ENCODE data around the gene CAMTA1. TPM values are rescaled to one million over a fixed set of nuclear protein-coding genes. Genes with fewer than 3 reads are reported as not detected.

Gene CAMTA1
- total and polyA plus RNA-seq, 3 experiments from 2014 or later: 60.2 to 79.0 (median 61.7) TPM

DNA sequence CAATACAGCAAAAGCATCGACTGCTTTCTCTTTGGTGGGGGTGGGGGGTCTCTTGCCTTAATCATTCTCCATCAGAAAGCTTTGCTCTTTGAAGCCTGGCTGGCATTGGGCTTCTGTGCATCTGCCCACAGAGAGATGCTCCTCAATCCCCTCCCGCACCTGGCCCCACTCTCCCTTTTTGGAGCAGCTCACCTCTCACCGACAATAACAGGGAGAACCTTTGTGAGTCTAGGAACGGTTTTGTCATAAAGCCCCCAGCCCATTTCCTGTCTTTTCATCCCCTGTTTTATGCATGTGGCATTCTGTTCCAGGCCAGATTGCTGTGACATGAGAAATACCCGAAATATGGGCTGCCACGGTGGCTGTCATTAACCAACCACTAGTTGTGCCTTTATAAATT is 516.9 kb downstream of the CAMTA1 start:
- H3K36me3 ChIP-seq (ENCODE audit: insufficient read depth, low read length): no peaks in the 10 kb centered on the region
- no peak for DNase-seq
- no peak overlapping the region for H3K27ac ChIP-seq (ENCODE audit: low read depth, low read length)
- Mint-ChIP-seq H3K27me3 (peaks cover 5 to 33% of the 10 kb centered on the region in 2 donors), H3K4me3 (no peak overlapping the region), H3K4me1 (no peaks in the 10 kb centered on the region), H3K36me3 (no peaks in the 10 kb centered on the region), H3K9me3 (peaks cover 0 to 15% (median 3%) of the 10 kb centered on the region in 5 donors), H3K27ac (no peak overlapping the region)
- no peak overlapping the region for H3K4me3 ChIP-seq (ENCODE audit: low read length)
- H3K9me3 ChIP-seq (ENCODE audit: low read length): no peaks in the 10 kb centered on the region
- ChIA-PET CTCF (no interaction called here), POLR2A (no interaction called here)
- no peaks in the 10 kb centered on the region for H3K27me3 ChIP-seq (ENCODE audit: insufficient read depth, low read length, poor library complexity, severe bottlenecking)
- H3K4me1 ChIP-seq (ENCODE audit: insufficient read depth, low read length): no peaks in the 10 kb centered on the region

DNA sequence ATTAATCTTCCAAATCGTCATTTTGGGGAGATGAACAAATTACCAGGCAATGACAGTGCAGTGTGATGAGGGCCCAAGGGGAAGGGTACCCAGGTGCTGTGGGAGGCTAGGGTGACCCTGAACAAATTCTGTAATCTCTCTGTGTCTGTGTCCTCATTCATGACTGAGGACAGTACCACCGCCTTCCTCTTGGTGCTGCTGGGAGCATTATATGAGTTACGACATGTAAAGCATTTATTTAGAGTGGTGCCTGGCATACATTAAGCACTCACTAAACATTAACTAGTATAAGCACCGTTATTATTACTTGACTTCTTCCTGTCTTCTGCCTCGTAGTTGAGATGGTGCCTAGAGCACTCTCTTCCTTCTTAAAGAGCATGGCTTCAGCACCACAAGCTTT is 517.6 kb downstream of the CAMTA1 start:
- H3K27ac ChIP-seq (ENCODE audit: low read depth, low read length): no peak overlapping the region
- H3K9me3 ChIP-seq (ENCODE audit: low read length): no peaks in the 10 kb centered on the region
- H3K4me3 ChIP-seq (ENCODE audit: low read length): no peak overlapping the region
- Mint-ChIP-seq H3K27ac (no peak overlapping the region), H3K9me3 (peaks cover 6 to 22% (median 8%) of the 10 kb centered on the region in 5 donors), H3K27me3 (peaks cover 3 to 33% of the 10 kb centered on the region in 2 donors), H3K36me3 (no peaks in the 10 kb centered on the region), H3K4me1 (no peaks in the 10 kb centered on the region), H3K4me3 (no peak overlapping the region)
- no peaks in the 10 kb centered on the region for H3K27me3 ChIP-seq (ENCODE audit: insufficient read depth, low read length, poor library complexity, severe bottlenecking)
- ChIA-PET CTCF (no interaction called here), POLR2A (no interaction called here)
- DNase-seq: no peak
- H3K4me1 ChIP-seq (ENCODE audit: insufficient read depth, low read length): no peaks in the 10 kb centered on the region
- H3K36me3 ChIP-seq (ENCODE audit: insufficient read depth, low read length): no peaks in the 10 kb centered on the region

DNA sequence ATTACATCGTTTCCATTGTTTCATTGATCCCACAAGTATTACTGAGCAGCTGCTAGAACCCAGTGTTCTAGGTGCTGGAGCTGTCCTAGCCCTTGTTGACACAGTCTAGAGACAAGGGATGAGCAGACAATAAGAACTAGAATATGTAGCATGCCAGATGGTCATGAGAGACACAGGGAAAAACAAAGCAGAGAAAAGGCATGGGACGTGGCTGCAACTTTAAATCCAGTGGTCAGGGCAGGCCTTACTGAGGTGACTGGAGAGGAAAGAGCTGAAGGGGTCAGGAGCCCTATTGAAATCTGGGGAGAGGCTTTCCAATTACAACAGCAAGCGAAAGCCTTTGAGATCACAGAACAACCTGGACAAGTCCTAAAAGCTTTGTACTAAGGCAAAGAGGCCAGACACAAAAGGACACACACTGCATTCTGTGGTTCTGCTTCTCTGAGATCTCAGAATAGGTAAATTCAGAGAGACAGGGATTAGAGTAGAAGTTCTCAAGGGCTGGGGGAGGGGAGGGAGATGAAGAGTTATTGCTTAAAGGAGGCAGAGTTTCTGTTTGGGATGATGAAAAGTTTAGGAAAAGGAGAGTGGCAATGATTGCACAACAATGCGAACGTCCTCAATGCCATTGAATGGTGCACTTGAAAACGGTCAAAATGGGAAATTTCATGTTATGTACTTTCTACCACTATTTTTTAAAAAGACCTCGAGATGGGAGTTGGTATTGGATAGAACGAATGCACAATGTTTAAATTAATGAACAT is 518.5 kb downstream of the CAMTA1 start:
- H3K27ac ChIP-seq (ENCODE audit: low read depth, low read length): no peak overlapping the region
- no peaks in the 10 kb centered on the region for H3K36me3 ChIP-seq (ENCODE audit: insufficient read depth, low read length)
- no peak overlapping the region for H3K4me3 Mint-ChIP-seq
- no peak for DNase-seq
- H3K4me1 ChIP-seq (ENCODE audit: insufficient read depth, low read length): no peaks in the 10 kb centered on the region
- H3K9me3 Mint-ChIP-seq: peaks cover 9 to 31% (median 12%) of the 10 kb centered on the region in 5 donors
- H3K9me3 ChIP-seq (ENCODE audit: low read length): no peaks in the 10 kb centered on the region
- no peak overlapping the region for H3K4me3 ChIP-seq (ENCODE audit: low read length)
- ChIA-PET CTCF (no interaction called here), POLR2A (no interaction called here)
- no peak overlapping the region for H3K27ac Mint-ChIP-seq
- H3K4me1 Mint-ChIP-seq: no peaks in the 10 kb centered on the region
- peaks cover 3 to 32% of the 10 kb centered on the region in 2 donors for H3K27me3 Mint-ChIP-seq
- H3K27me3 ChIP-seq (ENCODE audit: insufficient read depth, low read length, poor library complexity, severe bottlenecking): no peaks in the 10 kb centered on the region
- no peaks in the 10 kb centered on the region for H3K36me3 Mint-ChIP-seq

DNA sequence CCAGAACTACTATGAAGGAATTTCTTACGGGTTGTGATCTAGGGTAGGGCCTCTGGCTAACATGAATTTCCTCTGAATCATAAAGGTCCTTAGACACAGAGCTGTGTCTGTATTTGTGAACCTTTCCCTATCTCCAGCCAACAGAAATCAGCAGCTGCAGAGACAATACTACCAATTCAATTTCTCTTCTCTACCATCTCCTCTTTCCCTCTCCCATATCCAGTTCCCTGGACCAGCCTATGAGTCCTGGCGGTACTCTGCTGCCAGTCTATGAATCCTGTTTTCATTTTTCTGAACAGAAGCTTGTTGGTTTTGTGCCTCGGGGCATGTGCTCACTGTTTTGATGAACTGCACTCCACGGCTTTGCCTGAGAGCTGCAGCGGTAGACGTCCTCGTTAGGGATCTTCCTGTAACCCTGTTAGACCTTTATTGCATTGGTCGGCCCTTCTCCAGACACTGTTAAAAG is 527.9 kb downstream of the CAMTA1 start:
- POLR2A ChIA-PET: no interaction called here
- Histone ChIP-seq H3K36me3 (ENCODE audit: insufficient read depth, low read length) (no peaks in the 10 kb centered on the region), H3K4me1 (ENCODE audit: insufficient read depth, low read length) (no peaks in the 10 kb centered on the region), H3K27ac (ENCODE audit: low read depth, low read length) (no peak overlapping the region), H3K9me3 (ENCODE audit: low read length) (no peaks in the 10 kb centered on the region), H3K4me3 (ENCODE audit: low read length) (no peak overlapping the region), H3K27me3 (ENCODE audit: insufficient read depth, low read length, poor library complexity, severe bottlenecking) (peaks cover 6% of the 10 kb centered on the region)
- Mint-ChIP-seq H3K4me3 (no peak overlapping the region), H3K27me3 (peaks cover 19 to 47% of the 10 kb centered on the region in 2 donors), H3K4me1 (no peaks in the 10 kb centered on the region), H3K9me3 (peaks cover 4 to 23% (median 11%) of the 10 kb centered on the region in 5 donors), H3K27ac (no peak overlapping the region), H3K36me3 (no peaks in the 10 kb centered on the region)
- CTCF ChIA-PET: no interaction called here
- DNase-seq: no peak

DNA sequence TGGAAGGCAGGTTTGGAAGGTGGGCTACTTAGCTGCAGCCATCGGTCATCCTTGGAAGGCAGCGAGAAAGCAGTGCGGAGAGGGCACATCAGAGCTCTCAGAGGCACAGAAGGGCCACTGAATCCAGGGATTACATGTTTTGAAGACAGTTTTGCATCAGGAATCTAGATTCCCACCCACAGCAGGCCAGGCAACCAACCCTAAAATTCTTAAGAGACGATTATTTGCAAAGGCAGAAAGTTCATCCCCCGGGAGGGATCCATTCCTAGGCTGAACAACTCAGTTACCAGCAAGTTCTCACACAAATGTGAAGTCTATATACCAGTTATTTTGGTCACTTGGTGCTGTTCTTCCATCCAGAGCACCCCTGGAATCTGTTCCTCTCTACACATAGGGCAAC is 528.6 kb downstream of the CAMTA1 start:
- no peaks in the 10 kb centered on the region for H3K36me3 Mint-ChIP-seq
- no peaks in the 10 kb centered on the region for H3K4me1 Mint-ChIP-seq
- no peak for DNase-seq
- POLR2A ChIA-PET: no interaction called here
- Histone ChIP-seq H3K9me3 (ENCODE audit: low read length) (no peaks in the 10 kb centered on the region), H3K4me1 (ENCODE audit: insufficient read depth, low read length) (no peaks in the 10 kb centered on the region), H3K4me3 (ENCODE audit: low read length) (no peak overlapping the region), H3K27me3 (ENCODE audit: insufficient read depth, low read length, poor library complexity, severe bottlenecking) (peaks cover 6% of the 10 kb centered on the region), H3K27ac (ENCODE audit: low read depth, low read length) (no peak overlapping the region), H3K36me3 (ENCODE audit: insufficient read depth, low read length) (no peaks in the 10 kb centered on the region)
- no peak overlapping the region for H3K27ac Mint-ChIP-seq
- H3K27me3 Mint-ChIP-seq: peaks cover 19 to 47% of the 10 kb centered on the region in 2 donors
- no peak overlapping the region for H3K4me3 Mint-ChIP-seq
- H3K9me3 Mint-ChIP-seq: peaks cover 2 to 17% (median 7%) of the 10 kb centered on the region in 5 donors
- CTCF ChIA-PET: no interaction called here

DNA sequence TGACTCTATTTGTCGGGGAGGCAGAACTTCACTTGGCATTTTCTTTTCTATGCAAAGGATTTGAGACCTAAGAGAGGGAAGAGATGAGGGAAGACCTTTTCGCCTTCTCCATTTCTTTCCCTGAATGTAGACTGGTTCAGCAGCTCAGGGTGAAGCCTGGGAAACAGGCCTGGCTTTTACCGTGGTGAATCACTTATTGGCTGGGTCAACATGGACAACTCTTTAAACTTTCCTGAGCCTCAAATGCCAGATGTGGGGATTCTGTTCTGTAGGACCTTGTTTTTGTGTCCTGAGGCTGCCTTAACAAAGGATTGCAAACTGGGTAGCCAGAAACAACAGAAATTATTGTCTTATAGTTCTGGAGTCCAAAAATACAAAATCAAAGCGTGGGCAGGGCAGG is 530.1 kb downstream of the CAMTA1 start:
- Histone ChIP-seq H3K4me1 (ENCODE audit: insufficient read depth, low read length) (no peaks in the 10 kb centered on the region), H3K27me3 (ENCODE audit: insufficient read depth, low read length, poor library complexity, severe bottlenecking) (peaks cover 6% of the 10 kb centered on the region), H3K27ac (ENCODE audit: low read depth, low read length) (no peak overlapping the region), H3K9me3 (ENCODE audit: low read length) (no peaks in the 10 kb centered on the region), H3K36me3 (ENCODE audit: insufficient read depth, low read length) (no peaks in the 10 kb centered on the region), H3K4me3 (ENCODE audit: low read length) (no peak overlapping the region)
- peaks cover 21 to 47% of the 10 kb centered on the region in 2 donors for H3K27me3 Mint-ChIP-seq
- peaks cover 0 to 13% (median 3%) of the 10 kb centered on the region in 5 donors for H3K9me3 Mint-ChIP-seq
- no peak for DNase-seq
- POLR2A ChIA-PET: no interaction called here
- no peak overlapping the region for H3K4me3 Mint-ChIP-seq
- no peaks in the 10 kb centered on the region for H3K4me1 Mint-ChIP-seq
- CTCF ChIA-PET: no interaction called here
- no peaks in the 10 kb centered on the region for H3K36me3 Mint-ChIP-seq
- no peak overlapping the region for H3K27ac Mint-ChIP-seq

DNA sequence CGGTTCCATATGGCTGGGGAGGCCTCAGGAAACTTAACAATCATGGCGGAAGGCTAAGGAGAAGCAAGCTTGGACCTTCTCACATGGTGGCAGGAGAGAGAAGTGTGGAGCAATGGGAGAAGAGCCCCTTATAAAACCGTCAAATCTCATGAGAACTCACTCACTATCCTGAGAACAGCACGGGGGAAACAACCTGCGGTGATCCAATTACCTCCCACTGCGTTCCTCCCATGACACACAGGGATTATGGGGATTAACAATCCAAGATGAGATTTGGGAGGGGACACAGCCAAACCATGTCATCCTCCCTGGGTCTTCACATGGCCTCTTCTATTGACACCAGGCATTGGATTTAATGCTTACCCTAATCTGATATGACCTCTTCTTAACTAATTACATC is 530.7 kb downstream of the CAMTA1 start:
- Histone ChIP-seq H3K27ac (ENCODE audit: low read depth, low read length) (no peak overlapping the region), H3K9me3 (ENCODE audit: low read length) (no peaks in the 10 kb centered on the region), H3K4me3 (ENCODE audit: low read length) (no peak overlapping the region), H3K4me1 (ENCODE audit: insufficient read depth, low read length) (no peaks in the 10 kb centered on the region), H3K36me3 (ENCODE audit: insufficient read depth, low read length) (no peaks in the 10 kb centered on the region), H3K27me3 (ENCODE audit: insufficient read depth, low read length, poor library complexity, severe bottlenecking) (peaks cover 6% of the 10 kb centered on the region)
- peaks cover 0 to 11% (median 3%) of the 10 kb centered on the region in 5 donors for H3K9me3 Mint-ChIP-seq
- DNase-seq: no peak
- CTCF ChIA-PET: no interaction called here
- H3K36me3 Mint-ChIP-seq: no peaks in the 10 kb centered on the region
- no peak overlapping the region for H3K27ac Mint-ChIP-seq
- POLR2A ChIA-PET: no interaction called here
- H3K27me3 Mint-ChIP-seq: peaks cover 21 to 47% of the 10 kb centered on the region in 2 donors
- H3K4me3 Mint-ChIP-seq: no peak overlapping the region
- no peaks in the 10 kb centered on the region for H3K4me1 Mint-ChIP-seq

DNA sequence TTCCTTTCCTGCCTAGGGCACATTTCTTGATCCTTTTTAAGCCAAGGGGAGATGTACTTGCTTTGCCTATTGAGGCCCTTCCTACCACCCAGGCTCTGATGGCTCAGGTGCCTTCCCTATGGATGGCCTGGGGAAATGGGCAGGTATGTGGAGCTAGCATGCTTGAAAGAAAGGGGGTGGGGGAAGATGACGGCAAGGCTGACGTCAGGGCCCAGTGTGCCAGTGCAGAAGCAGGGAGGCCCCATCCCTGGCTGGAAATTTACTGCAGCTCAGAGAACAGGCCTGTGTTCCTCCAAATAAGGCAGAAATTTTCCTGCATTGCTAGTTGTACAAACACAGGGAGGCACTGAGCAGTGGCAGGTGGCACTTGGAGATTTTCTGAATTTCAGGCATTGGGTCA is 532.6 kb downstream of the CAMTA1 start:
- no peak overlapping the region for H3K27ac Mint-ChIP-seq
- ChIA-PET CTCF (no interaction called here), POLR2A (no interaction called here)
- H3K36me3 Mint-ChIP-seq: no peaks in the 10 kb centered on the region
- H3K9me3 Mint-ChIP-seq: peaks cover 0 to 2% (median 0%) of the 10 kb centered on the region in 5 donors
- no peak overlapping the region for H3K4me3 ChIP-seq (ENCODE audit: low read length)
- H3K27me3 ChIP-seq (ENCODE audit: insufficient read depth, low read length, poor library complexity, severe bottlenecking): no peaks in the 10 kb centered on the region
- H3K27ac ChIP-seq (ENCODE audit: low read depth, low read length): no peak overlapping the region
- H3K27me3 Mint-ChIP-seq: peaks cover 14 to 31% of the 10 kb centered on the region in 2 donors
- H3K36me3 ChIP-seq (ENCODE audit: insufficient read depth, low read length): no peaks in the 10 kb centered on the region
- no peaks in the 10 kb centered on the region for H3K9me3 ChIP-seq (ENCODE audit: low read length)
- H3K4me1 ChIP-seq (ENCODE audit: insufficient read depth, low read length): no peaks in the 10 kb centered on the region
- DNase-seq: no peak
- no peak overlapping the region for H3K4me3 Mint-ChIP-seq
- H3K4me1 Mint-ChIP-seq: no peaks in the 10 kb centered on the region

Data from CD8-positive, alpha-beta memory T cell (primary cell).